Breast epithelium (tissue), 3 donors: Measurements from ENCODE around the gene PLXNA4.

Source experiments
- POLR2AphosphoS5 ChIP-seq, 3 donors: sonication (generic); formaldehyde crosslinking; IDR thresholded peaks; one replicate each; pipeline ENCODE4 v1.6.1; 2017; ENCODE audit warnings: antibody characterized with exemption in 3 of 3
- TF ChIP-seq, protein P1 (sequence below), 3 donors: fragments of 450-650 bp; IDR thresholded peaks; one replicate each; pipeline ENCODE4 v1.5.1; 2016 to 2017; ENCODE audit warnings: antibody characterized with exemption in 3 of 3, mild to moderate bottlenecking in 3 of 3, moderate library complexity in 3 of 3

DNA sequence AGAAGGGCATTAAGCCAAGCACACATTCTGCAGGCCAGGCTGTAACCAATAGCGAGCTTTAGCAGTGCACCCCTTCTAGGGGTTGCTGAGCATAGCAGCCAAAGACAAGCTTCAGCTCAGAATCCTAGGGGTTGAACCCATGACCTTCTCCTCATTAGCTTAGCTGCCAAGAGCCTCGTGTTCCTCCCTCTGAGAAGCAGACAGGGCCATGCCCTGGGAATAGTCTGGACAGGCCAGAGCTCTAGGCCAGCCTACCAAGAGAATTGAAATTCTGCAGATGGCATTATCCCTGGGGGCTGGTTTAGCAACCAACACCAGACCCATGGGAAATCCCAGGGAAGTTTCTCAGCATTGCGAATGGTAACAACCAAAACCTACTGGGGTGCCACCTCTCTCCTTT is 77.2 kb downstream of the PLXNA4 start:
- no peak for TF ChIP-seq POLR2AphosphoS5 (IDR thresholded peaks at IDR 0.05)
- TF ChIP-seq, protein P1, sequence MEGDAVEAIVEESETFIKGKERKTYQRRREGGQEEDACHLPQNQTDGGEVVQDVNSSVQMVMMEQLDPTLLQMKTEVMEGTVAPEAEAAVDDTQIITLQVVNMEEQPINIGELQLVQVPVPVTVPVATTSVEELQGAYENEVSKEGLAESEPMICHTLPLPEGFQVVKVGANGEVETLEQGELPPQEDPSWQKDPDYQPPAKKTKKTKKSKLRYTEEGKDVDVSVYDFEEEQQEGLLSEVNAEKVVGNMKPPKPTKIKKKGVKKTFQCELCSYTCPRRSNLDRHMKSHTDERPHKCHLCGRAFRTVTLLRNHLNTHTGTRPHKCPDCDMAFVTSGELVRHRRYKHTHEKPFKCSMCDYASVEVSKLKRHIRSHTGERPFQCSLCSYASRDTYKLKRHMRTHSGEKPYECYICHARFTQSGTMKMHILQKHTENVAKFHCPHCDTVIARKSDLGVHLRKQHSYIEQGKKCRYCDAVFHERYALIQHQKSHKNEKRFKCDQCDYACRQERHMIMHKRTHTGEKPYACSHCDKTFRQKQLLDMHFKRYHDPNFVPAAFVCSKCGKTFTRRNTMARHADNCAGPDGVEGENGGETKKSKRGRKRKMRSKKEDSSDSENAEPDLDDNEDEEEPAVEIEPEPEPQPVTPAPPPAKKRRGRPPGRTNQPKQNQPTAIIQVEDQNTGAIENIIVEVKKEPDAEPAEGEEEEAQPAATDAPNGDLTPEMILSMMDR (IDR thresholded peaks at IDR 0.05) = no peak
